Stimulated activated CD8-positive, alpha-beta memory T cell treated with anti-CD3 and anti-CD28 coated beads, Interleukin-15, amount 100 ng/mL, for 48 hours (primary cell): ENCODE measurements around the gene PSG2.
"Not testable (repeated sequence)": the region's sequence is repeated elsewhere in the genome, so short reads cannot be mapped to it uniquely, and the experiment has no call there.

Experiments used
- DNase-seq, 2 donors: peaks; one replicate each; pipeline ENCODE4 v3.0.0-alpha.2; 2020; ENCODE audit warnings: low read depth in 2 of 2

Gene PSG2

DNA sequence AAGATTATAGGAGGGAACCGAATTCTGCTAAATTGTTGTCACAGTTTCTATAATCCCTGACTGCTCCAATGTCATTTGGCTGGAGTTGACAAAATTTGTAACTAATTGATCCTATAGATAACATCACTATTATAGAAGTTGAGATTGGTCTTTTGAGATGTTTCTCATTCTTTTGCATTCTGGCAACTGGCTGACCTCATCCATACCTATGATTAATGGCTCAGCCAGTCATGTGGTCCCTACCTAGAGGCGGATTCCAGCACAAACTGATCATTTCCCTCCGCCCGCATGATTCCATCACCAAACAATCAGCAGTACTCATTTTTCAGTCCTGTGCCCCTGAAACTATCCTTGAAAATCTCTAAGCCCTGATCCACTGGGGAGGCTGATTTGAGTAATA, 4.2 kb downstream of the PSG2 start:
- no peak for DNase-seq

- DNase-seq: not testable (repeated sequence)
Observed at GRCh38 chr19:43077881-43078280, 4.6 kb downstream of the PSG2 start.

DNA sequence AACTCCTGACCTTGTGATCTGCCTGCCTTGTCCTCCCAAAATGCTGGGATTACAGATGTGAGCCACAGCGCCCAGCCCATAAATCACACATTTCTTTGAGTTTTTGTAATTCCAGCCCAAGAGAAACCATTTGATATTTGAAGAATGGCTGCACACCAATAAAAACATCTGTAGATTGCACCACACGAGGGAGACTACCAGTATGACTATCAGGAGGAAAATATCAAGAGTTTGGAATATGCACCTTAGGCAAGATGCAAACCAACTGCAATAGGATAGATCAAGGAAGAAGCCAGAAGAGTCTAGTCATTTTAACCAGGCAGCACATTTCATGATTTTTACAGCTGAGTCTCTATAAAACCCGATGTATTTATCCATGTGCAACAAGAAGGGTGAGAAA, 20.1 kb downstream of the PSG2 start:
- not testable (repeated sequence) for DNase-seq

DNA sequence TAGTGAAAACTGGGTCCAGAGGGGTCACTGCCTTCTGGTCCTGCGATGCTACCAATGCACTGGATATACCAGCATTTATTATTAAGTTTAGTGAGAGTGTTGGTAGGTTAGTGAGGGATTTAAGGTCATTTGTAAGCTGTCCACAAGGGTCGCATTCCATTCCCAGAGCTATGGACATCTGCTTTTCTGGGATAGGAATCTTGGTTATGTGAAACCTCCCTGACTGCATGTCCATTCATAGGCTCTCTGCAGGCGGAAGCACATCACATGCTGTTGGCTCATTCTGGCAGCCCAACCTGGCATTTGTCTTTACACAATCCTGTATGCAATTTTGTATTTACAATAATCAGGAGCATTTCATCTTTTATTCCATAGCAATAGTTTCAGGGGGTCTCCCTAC, 21.2 kb downstream of the PSG2 start:
- DNase-seq: not testable (repeated sequence)

DNA sequence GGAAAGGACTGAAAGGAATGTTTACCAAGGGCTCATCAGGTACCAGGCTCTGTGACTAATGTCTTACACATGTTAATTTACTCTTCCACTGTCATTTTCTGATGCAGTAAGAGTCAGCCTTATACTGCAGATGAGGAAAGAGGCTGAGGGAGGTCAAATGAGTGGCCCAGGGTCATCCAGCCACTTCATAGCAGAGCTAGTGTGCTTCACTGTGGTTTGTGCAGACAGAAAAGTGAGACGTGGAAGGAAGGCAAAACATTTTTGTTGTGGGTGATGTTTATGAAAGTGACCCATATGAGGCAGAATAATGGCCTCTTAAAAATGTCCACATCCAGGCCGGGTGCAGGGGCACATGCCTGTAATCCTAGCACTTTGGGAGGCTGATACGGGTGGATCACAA, 22.2 kb downstream of the PSG2 start:
- DNase-seq: not testable (repeated sequence)

- DNase-seq: not testable (repeated sequence)
Observed at GRCh38 chr19:43059482-43059881, 23.0 kb downstream of the PSG2 start.

DNA sequence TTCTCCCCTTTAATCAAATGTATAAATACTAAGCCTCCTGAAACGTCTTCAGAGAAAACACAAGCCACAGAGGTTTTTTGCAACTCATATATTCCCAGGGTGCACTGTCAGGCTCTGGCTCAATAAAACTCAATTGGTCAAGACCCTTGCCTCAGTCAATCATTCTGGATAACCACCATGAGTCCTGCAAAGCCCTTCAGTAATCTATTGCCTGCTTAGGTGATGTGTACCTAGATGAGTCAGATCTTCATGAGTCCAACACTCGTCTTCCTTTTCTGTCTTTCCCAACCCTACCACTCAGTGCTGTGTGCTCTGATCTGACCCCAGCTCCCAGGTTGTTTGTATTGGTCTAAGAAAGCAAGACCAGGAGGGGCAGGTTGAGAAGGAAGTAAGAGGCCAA, 24.1 kb downstream of the PSG2 start:
- DNase-seq: not testable (repeated sequence)

DNA sequence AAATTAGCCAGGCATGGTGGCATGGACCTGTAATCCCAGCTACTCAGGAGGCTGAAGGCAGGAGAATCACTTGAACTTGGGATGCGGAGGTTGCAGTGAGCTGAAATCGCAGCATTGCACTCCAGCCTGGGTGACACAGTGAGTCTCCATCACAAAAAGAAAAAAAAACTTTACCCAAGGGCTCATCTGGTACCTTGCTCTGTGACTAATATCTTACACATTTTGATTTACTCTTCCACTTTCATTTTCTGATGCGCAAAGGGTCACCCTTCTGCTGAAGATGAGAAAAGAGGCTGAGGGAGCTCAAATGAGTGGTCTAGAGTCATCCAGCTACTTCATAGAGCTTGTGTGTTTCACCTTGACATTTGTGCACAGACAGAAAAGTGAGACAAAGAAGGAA, 34.5 kb downstream of the PSG2 start:
- DNase-seq: not testable (repeated sequence)

DNA sequence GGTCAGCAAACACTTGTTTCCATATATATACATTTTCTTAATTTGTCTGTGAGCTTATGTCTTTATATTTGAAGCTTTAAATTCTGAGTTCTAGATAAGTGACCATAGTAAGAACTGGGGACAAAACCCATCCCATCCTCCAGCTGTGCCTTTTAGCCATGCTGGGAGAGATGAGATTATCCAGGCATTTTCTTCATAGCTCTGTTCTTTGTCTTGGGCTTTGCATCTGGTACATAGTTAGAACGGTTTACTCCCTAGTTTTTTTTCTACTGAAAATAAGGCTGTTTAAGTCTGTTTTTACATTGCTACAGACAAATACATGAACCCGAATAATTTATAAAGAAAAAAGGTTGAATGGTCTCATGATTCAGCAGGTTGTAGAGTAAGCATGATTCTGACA, 35.9 kb downstream of the PSG2 start:
- not testable (repeated sequence) for DNase-seq

DNA sequence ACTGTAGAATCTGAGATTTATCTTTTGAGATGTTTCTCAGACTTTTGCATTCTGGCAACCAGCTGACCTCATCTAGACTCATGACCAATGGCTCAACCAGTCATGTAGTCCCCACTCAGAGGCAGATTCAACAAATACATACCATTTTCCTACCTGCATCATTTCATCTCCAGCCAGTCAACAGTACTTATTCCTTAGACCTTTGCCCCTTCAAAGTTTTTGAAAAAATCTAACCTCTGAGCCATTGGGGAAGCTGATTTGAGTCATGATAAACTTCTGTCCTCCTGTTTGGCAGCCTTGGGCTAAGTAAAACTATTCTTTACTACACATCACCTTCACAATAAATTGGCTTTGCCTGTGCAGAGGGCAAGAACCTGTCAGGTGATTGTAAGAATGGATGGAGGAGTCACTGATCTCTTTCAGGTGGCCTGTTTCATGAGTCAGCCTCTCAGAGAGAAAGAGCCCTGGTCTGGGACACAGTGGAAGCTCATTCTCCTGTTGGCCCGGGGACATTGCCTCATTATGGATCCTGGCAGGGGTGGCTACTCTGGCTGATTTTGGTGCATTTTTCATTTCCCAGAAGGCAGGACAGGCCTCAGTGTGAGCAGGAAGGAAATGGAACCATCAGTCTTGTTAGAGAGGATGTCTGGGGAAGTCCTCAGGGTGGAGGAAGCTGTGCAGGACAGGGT, 38.9 kb downstream of the PSG2 start:
- DNase-seq: not testable (repeated sequence)

GRCh38 chr19:43031645-43032044, 50.9 kb downstream of the PSG2 start:
- not testable (repeated sequence) for DNase-seq

DNA sequence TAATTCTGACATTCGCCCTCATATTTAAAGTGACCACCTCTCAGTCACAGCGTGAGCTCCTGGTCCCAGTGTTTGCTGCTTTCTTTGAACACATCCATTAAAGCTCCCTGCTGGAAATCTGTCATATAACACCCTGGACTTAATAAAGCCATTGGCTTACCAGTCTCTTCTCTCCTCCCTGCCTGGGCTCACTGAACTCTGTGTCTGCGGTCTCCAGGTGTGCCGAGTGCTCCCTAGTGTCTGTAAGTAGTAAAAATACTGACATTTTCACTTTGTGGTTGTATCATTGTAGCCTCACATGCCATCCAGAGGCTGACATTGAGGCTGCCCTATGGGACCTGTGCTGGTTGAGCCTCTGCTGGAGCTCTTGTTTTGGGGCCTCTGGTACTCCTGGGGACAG, 53.6 kb downstream of the PSG2 start:
- no peak for DNase-seq

DNA sequence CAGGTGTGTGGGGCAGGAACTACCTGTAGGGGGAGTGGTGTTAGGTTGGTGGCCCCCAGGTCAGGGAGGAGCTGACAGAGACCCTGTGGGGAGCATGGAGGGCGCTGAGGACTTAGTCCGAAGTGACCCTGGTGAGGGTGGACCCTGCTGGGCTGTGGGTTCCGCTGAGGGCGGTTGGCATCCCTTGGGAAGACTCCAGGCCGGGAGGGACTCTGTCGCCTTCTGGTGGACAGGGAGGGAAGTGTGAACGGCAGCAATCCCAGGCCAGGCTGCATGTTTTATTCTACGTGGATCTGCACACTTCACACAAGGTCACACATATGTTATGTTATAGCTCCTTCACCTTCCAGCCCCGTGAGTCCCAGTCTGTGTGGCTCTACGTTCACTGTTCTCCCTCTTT, 54.5 kb downstream of the PSG2 start:
- not testable (repeated sequence) for DNase-seq

DNA sequence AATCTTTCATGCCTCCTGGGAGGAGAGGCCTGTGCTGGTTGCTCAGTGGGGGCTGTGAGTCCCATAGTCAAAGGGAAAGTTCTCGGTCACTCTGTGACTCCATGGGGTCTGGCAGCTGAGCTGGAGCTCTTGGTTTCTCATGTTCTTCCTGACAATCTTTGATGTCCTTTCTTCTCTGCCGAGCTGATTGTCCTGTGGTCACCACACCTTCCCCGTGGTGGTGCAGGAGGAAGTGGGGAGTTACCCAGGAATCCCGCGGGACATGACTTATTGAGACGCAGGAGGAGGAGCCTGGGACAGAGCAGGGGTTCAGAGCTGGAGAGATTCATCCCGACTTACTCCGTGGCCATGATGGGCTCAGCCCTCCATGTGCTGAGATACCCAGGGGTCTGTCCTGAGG, 55.4 kb downstream of the PSG2 start:
- DNase-seq: not testable (repeated sequence)

- DNase-seq: not testable (repeated sequence)
Observed at GRCh38 chr19:43026369-43026768, 56.1 kb downstream of the PSG2 start, which contains the start of gene PSG11. Gene PSG11, minus strand, starts transcription at chr19:43026469. Its CDS starts 97 bp downstream, at chr19:43026372.

DNA sequence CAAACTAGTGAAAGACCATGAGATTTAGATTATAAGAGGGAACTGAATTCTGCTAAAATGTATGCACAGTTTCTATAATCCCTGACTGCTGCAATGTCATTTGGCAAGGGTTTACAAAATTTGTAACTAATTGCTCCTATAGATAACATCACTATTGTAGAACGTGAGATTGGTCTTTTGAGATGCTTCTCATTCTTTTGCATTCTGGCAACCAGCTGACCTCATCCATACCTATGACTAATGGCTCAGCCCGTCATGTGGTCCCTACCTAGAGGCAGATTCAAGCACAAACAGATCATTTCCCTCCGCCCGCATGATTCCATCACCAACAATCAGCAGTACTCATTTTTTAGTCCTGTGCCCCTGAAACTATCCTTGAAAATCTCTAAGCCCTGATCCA, 60.4 kb downstream of the PSG2 start:
- DNase-seq: not testable (repeated sequence)

GRCh38 chr19:43021629-43022028, 60.9 kb downstream of the PSG2 start:
- not testable (repeated sequence) for DNase-seq

DNA sequence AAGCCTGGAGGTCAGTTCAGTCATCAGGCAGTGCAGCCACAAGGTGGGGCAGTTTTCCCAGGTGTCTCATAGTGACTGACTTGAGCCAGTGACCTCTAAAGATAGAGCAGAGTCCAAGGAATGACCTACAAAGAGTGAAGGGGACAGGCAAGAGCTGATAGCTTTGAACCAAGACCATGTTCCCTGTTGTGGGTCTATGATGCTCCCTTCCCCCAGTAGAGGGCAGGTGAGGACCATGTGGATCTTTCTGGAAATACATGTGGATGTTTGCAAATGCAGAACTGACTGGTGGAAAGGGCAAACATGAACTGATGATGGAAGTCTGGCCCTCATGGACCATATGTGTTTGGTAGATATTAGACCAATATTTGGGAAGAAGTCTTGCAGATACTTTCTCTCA, 62.9 kb downstream of the PSG2 start:
- DNase-seq: not testable (repeated sequence)
